IPS-15b (cell line): ENCODE results near the gene COBL.

ENCODE experiments used
- H3K27me3 ChIP-seq: one replicate; pipeline ENCODE4 v1.6.1; 2013; ENCODE audit warnings: low read length; ENCODE audit not compliant: control insufficient read depth, insufficient read depth
- H3K36me3 ChIP-seq: one replicate; pipeline ENCODE4 v1.6.1; 2013; ENCODE audit warnings: low read length; ENCODE audit not compliant: control insufficient read depth, insufficient read depth
- H3K4me1 ChIP-seq: one replicate; pipeline ENCODE4 v1.6.1; 2013; ENCODE audit warnings: mild to moderate bottlenecking, low read length; ENCODE audit not compliant: control insufficient read depth, insufficient read depth
- H3K4me3 ChIP-seq: one replicate; pipeline ENCODE4 v1.5.1; 2013; ENCODE audit warnings: low read depth, low read length
- H3K9ac ChIP-seq: one replicate; pipeline ENCODE4 v1.6.1; 2013; ENCODE audit warnings: low read depth, mild to moderate bottlenecking, low read length
- H3K9me3 ChIP-seq: one replicate; pipeline ENCODE4 v1.6.1; 2013; ENCODE audit warnings: mild to moderate bottlenecking, low read length; ENCODE audit not compliant: control insufficient read depth, insufficient read depth

Gene COBL, protein sequence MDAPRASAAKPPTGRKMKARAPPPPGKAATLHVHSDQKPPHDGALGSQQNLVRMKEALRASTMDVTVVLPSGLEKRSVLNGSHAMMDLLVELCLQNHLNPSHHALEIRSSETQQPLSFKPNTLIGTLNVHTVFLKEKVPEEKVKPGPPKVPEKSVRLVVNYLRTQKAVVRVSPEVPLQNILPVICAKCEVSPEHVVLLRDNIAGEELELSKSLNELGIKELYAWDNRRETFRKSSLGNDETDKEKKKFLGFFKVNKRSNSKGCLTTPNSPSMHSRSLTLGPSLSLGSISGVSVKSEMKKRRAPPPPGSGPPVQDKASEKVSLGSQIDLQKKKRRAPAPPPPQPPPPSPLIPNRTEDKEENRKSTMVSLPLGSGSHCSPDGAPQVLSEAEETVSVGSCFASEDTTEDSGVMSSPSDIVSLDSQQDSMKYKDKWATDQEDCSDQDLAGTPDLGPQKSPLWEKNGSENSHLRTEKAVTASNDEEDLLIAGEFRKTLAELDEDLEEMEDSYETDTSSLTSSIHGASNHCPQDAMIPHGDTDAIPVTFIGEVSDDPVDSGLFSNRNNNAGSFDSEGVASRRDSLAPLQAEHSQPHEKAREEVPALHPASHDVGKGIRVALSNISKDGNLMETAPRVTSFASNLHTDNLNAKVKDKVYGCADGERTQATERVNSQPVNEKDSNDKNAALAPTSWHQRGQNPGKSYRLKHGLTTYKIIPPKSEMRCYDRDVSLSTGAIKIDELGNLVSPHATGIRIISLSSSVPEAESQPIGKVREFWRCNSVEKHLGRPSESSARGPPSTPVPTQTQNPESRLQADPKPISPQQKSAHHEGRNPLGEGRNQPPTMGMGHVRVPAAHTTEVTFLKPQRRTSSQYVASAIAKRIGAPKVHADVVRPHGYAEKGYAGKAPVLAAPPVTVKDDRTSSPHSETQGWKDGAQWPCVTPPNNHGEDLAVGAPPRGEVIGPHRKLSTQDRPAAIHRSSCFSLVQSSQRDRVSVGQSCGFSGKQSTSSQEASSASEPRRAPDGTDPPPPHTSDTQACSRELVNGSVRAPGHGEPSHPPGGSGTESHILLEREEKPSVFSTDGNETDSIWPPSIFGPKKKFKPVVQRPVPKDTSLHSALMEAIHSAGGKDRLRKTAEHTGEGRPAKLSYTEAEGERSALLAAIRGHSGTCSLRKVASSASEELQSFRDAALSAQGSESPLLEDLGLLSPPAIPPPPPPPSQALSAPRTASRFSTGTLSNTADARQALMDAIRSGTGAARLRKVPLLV

GRCh38 chr7:51316666-51317581 lies at the start of gene COBL:
Gene COBL (minus strand): TSS chr7:51316809. CDS start chr7:51316633, 176 bp downstream.
- Histone ChIP-seq H3K4me3 (peak within 1 kb of the TSS; percentile 94), H3K9ac (peak within 1 kb of the TSS; percentile 61), H3K36me3 (no peaks in the 10 kb centered on the region), H3K27me3 (peaks cover 3% of the 10 kb centered on the region), H3K9me3 (no peaks in the 10 kb centered on the region), H3K4me1 (peaks cover 19% of the 10 kb centered on the region)

DNA sequence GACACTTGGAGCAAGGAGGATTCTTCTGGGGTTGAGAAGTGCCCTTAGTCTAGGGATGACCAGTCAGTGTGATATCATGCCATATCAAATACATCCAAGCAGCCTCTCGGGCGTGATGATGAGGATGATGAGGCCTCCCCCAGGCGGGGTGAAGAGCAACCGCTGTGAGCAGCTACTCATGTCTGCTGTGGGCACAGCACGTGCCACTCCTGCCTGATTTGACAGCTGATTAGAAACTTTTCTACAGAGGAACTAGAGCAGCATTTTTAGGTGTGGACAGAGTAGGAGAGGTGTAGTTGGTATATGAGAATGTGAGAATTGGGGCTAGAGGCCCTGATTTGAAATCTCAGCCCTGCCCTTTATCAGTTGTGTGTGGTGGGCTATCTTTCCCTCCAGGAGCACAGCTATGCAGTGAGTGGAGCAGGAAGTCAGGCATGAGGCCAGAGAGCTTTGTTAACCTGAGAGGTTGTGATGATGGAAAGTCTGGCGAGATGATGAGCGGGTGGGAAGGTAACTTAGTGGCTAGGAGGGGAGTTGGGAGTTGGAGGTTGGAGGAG lies 49.6 kb upstream of the COBL start:
- H3K36me3 ChIP-seq: no peaks in the 10 kb centered on the region
- no peaks in the 10 kb centered on the region for H3K9me3 ChIP-seq
- H3K9ac ChIP-seq: no peak overlapping the region
- no peaks in the 10 kb centered on the region for H3K27me3 ChIP-seq
- H3K4me3 ChIP-seq: no peak overlapping the region
- peaks cover 7% of the 10 kb centered on the region for H3K4me1 ChIP-seq

DNA sequence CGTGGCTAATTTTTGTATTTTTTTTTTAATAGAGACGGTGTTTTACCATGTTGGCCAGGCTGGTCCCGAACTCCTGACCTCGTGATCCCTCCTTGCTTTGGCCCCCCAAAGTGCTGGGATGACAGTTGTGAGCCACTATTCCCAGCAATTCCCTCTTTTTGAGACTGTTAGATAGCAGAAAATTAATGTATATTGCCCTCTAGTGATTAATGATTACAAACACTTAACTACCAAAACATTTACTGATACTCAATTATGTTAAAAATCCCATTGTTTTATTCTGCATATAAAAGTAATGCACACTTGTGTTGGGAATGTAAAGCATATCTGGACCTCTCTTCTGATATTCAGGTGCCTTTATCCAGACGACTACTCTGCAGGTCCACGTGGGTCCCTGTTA lies 41.2 kb upstream of the COBL start:
- H3K36me3 ChIP-seq: no peaks in the 10 kb centered on the region
- no peaks in the 10 kb centered on the region for H3K9me3 ChIP-seq
- H3K9ac ChIP-seq: no peak overlapping the region
- H3K27me3 ChIP-seq: no peaks in the 10 kb centered on the region
- H3K4me1 ChIP-seq: peaks cover 6% of the 10 kb centered on the region
- no peak overlapping the region for H3K4me3 ChIP-seq

- Histone ChIP-seq H3K4me1 (peaks cover 6% of the 10 kb centered on the region), H3K9me3 (no peaks in the 10 kb centered on the region), H3K36me3 (no peaks in the 10 kb centered on the region), H3K27me3 (no peaks in the 10 kb centered on the region), H3K4me3 (no peak overlapping the region), H3K9ac (no peak overlapping the region)
Measured at GRCh38 chr7:51356849-51357516, 40.4 kb upstream of the COBL start.

- H3K36me3 ChIP-seq: no peaks in the 10 kb centered on the region
- H3K27me3 ChIP-seq: no peaks in the 10 kb centered on the region
- no peaks in the 10 kb centered on the region for H3K9me3 ChIP-seq
- H3K4me1 ChIP-seq: peaks cover 11% of the 10 kb centered on the region
- no peak overlapping the region for H3K4me3 ChIP-seq
- no peak overlapping the region for H3K9ac ChIP-seq
Measured at GRCh38 chr7:51354897-51355296, 38.3 kb upstream of the COBL start.

DNA sequence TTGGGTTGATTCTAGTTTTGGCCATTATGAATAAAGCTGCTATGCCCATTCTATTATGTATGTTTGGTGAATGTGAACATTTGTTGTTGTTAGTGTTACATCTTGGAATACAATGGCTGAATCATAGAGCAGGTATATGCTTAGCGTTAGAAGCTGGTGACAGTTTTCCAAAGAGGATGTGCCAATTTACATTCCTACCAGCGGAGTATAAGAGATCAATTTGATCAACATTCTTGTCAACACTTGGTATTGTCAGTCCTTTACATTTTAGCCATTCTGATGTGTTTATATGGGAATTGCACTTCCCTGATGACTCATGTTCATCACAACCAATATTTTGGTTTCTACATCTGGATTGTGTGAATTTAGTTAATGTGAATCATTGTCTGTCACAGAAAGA lies 37.8 kb upstream of the COBL start:
- H3K27me3 ChIP-seq: no peaks in the 10 kb centered on the region
- no peak overlapping the region for H3K9ac ChIP-seq
- H3K4me1 ChIP-seq: peaks cover 11% of the 10 kb centered on the region
- no peaks in the 10 kb centered on the region for H3K36me3 ChIP-seq
- H3K9me3 ChIP-seq: no peaks in the 10 kb centered on the region
- H3K4me3 ChIP-seq: no peak overlapping the region

GRCh38 chr7:51352174-51353100 lies 35.8 kb upstream of the COBL start:
- Histone ChIP-seq H3K9me3 (no peaks in the 10 kb centered on the region), H3K4me1 (peaks cover 11% of the 10 kb centered on the region), H3K27me3 (no peaks in the 10 kb centered on the region), H3K4me3 (no peak overlapping the region), H3K9ac (no peak overlapping the region), H3K36me3 (no peaks in the 10 kb centered on the region)

- Histone ChIP-seq H3K4me3 (no peak overlapping the region), H3K9ac (no peak overlapping the region), H3K36me3 (no peaks in the 10 kb centered on the region), H3K27me3 (no peaks in the 10 kb centered on the region), H3K4me1 (peaks cover 5% of the 10 kb centered on the region), H3K9me3 (no peaks in the 10 kb centered on the region)
Measured at GRCh38 chr7:51351661-51352060, 35.1 kb upstream of the COBL start.

DNA sequence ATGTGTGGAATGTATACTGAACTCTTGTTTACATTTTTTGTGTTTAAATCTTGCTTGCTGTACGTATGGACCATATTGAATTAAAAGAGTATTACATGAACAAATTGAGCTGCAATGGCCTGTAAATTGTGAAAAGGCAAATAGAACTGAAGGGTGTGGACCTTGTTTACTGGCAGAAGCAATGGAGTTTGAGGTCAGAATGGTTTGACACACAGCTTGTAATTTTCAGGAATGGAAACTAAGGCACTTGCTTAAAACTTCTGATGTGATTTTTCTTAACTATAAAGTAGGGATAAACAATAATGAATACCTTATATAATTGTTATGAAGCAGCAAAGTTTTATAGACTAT lies 33.9 kb upstream of the COBL start:
- Histone ChIP-seq H3K9ac (no peak overlapping the region), H3K36me3 (no peaks in the 10 kb centered on the region), H3K4me1 (peaks cover 5% of the 10 kb centered on the region), H3K9me3 (no peaks in the 10 kb centered on the region), H3K4me3 (no peak overlapping the region), H3K27me3 (no peaks in the 10 kb centered on the region)
